BLaER1 treated with 17β-estradiol and CSF1 and Interleukin-3, amounts not matched to agents 10 nM and 100 nM (cell line): ENCODE data around the gene GMIP.
A peak's percentile ranks its signal among the peaks of the same experiment; 100 is the strongest.

Experiments
- H3K27ac ChIP-seq, 11 experiments: shearing (Covaris generic); formaldehyde crosslinking; 2 replicates each; pipeline ENCODE4 v1.8.1; 2022
- H3K27me3 ChIP-seq, 11 experiments: shearing (Covaris generic); formaldehyde crosslinking; 2 replicates each; pipeline ENCODE4 v1.8.1; 2022
- H3K36me3 ChIP-seq, 11 experiments: shearing (Covaris generic); formaldehyde crosslinking; 2 replicates each; pipeline ENCODE4 v1.8.1; 2022
- H3K4me1 ChIP-seq, 10 experiments: shearing (Covaris generic); formaldehyde crosslinking; 2 replicates each; pipeline ENCODE4 v1.8.1; 2022
- H3K4me2 ChIP-seq, 11 experiments: shearing (Covaris generic); formaldehyde crosslinking; 2 replicates each; pipeline ENCODE4 v1.8.1; 2022
- H3K4me3 ChIP-seq, 10 experiments: shearing (Covaris generic); formaldehyde crosslinking; 2 replicates each; pipeline ENCODE4 v1.8.1; 2022
- H3K9ac ChIP-seq, 11 experiments: shearing (Covaris generic); formaldehyde crosslinking; 2 replicates each; pipeline ENCODE4 v1.8.1; 2022
- H3K9me3 ChIP-seq, 11 experiments: shearing (Covaris generic); formaldehyde crosslinking; replicated peaks in 1 of 11; 2 replicates each; pipeline ENCODE4 v1.8.1; 2022
- H4K20me1 ChIP-seq, 11 experiments: shearing (Covaris generic); formaldehyde crosslinking; 2 replicates each; pipeline ENCODE4 v1.8.1; 2022
- Cebpa-rat ChIP-seq, 11 experiments: shearing (Covaris generic); IDR thresholded peaks; 2 replicates each; pipeline ENCODE4 v1.8.1; 2022

The GMIP gene

DNA sequence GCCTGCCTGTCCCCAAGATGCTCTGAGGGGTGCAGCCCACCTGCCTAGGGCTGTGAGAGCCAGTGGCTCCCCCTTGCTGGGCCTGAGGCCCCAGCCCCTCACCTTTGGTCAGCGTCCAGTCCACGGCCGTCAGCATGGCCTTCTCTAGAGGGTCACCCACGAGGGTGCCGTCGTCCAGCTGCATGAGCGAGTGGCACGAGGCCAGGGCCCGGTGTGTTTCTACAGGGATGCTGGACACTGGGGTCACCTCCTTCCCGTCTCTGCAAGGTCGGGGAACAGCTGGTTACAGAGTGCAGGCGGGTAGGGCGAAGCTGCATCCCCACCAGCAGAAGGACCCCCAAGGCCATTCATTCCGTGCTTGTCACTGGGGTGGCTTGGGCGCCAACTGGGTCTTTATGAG is 11.0 kb upstream of the GMIP start:
- Histone ChIP-seq H3K4me3 (no peak overlapping the region), H3K27me3 (no peaks in the 10 kb centered on the region), H3K4me1 (peaks cover 7 to 19% (median 15%) of the 10 kb centered on the region in 10 experiments; a peak in 16 of 20 replicates), H3K4me2 (no peak overlapping the region), H3K9ac (no peak overlapping the region), H3K27ac (no peak overlapping the region), H4K20me1 (peaks cover 0 to 100% (median 42%) of the 10 kb centered on the region in 11 experiments; a peak in 18 of 22 replicates), H3K36me3 (peaks cover 100% of the 10 kb centered on the region in 11 experiments), H3K9me3 (no peaks in the 10 kb centered on the region)
- TF ChIP-seq Cebpa-rat (IDR thresholded peaks at IDR 0.05) = no peak

DNA sequence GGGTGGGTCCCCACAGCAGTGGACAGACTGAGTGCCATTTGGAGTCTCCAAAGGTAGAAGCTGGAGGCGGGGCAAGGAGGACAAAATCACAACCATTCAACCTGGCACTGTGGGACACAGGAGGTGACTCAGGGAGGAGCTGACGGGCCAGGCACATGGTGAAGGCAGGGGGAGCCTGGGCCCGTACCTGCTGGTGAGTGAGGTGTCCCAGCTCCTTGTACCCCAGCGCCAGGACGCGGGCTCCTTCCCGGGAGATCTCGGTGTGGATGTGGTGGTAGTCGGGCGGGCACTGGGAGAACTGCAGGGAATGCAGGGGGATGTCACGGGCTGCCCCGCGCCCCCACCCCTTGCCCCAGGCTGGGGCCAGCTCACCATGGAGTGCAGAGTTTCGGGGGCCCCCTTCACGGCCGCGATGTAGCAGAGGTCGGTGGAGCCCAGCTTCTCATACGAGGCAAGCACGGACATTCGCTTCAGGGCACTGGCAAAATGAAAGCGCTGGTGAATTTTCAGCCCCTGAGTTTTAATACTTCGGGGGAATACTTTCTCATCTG is 10.2 kb upstream of the GMIP start:
- Histone ChIP-seq H3K4me2 (no peak overlapping the region), H3K9me3 (no peaks in the 10 kb centered on the region), H3K36me3 (peaks cover 98 to 100% (median 100%) of the 10 kb centered on the region in 11 experiments), H4K20me1 (peaks cover 0 to 100% (median 37%) of the 10 kb centered on the region in 11 experiments; a peak in 18 of 22 replicates), H3K27me3 (no peaks in the 10 kb centered on the region), H3K4me3 (no peak overlapping the region), H3K4me1 (peaks cover 7 to 18% (median 15%) of the 10 kb centered on the region in 10 experiments; a peak in 16 of 20 replicates), H3K27ac (no peak overlapping the region), H3K9ac (no peak overlapping the region)
- no peak for TF ChIP-seq Cebpa-rat (IDR thresholded peaks at IDR 0.05)

DNA sequence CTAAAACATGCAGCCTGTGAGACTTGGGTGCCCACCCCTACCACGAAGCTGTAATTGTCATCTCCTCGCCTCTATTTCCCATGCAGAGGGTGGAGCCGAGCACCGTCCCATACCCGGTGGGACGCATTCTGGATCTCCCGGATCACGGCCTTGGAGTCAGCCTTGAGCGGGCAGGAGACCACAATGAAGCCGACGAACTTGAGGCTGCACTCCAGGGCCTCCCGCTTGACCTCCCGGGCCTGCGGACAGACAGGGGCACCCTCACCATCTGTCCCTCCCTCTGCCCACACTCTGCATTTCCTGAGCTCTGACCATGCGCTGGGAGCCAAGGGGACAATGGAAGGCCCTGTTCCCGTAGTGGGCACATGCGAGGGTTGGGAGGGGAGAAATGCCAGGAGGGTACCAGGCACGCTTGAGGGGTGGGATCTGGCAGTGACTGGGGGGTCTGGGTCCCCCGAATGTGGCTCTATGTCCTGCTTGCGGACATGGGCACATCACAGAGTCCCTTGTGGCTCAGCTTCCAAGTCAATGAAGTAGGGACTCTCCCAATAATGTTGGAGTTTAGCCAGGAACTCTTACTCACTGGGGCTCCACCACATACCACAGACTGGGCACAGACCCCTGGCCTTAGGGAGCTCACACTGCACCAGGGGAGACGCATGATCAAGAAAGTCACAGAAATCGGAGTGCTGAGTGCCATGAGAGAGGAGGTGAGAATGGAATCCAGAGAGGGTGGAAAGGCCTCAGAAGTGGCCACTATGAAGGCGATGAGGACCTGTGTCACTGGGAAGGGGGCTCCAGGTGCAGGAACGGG is 9.2 kb upstream of the GMIP start:
- Histone ChIP-seq H3K4me1 (peaks cover 0 to 12% (median 8%) of the 10 kb centered on the region in 10 experiments; a peak in 16 of 20 replicates), H4K20me1 (peaks cover 0 to 93% (median 33%) of the 10 kb centered on the region in 11 experiments; a peak in 18 of 22 replicates), H3K9ac (no peak overlapping the region; a peak in 1 of 22 replicates), H3K27ac (no peak overlapping the region), H3K9me3 (no peaks in the 10 kb centered on the region), H3K4me3 (no peak overlapping the region), H3K4me2 (no peak overlapping the region), H3K27me3 (no peaks in the 10 kb centered on the region), H3K36me3 (peaks cover 96 to 100% (median 99%) of the 10 kb centered on the region in 11 experiments)
- no peak for TF ChIP-seq Cebpa-rat (IDR thresholded peaks at IDR 0.05)

GRCh38 chr19:19651076-19651475 is 7.6 kb upstream of the GMIP start:
- Histone ChIP-seq H3K4me3 (no peak overlapping the region), H3K4me2 (no peak overlapping the region), H3K27me3 (no peaks in the 10 kb centered on the region), H3K36me3 (peaks cover 96 to 100% (median 99%) of the 10 kb centered on the region in 11 experiments), H3K27ac (no peak overlapping the region), H4K20me1 (peaks cover 0 to 93% (median 23%) of the 10 kb centered on the region in 11 experiments; a peak in 15 of 22 replicates), H3K9ac (0 out of 22 replicates have a peak overlapping the region, but pooled peaks of 1 of the 11 experiments have one; percentile 24), H3K4me1 (peaks cover 0 to 7% (median 0%) of the 10 kb centered on the region in 10 experiments; a peak in 1 of 20 replicates), H3K9me3 (no peaks in the 10 kb centered on the region)
- no peak for TF ChIP-seq Cebpa-rat (IDR thresholded peaks at IDR 0.05)

DNA sequence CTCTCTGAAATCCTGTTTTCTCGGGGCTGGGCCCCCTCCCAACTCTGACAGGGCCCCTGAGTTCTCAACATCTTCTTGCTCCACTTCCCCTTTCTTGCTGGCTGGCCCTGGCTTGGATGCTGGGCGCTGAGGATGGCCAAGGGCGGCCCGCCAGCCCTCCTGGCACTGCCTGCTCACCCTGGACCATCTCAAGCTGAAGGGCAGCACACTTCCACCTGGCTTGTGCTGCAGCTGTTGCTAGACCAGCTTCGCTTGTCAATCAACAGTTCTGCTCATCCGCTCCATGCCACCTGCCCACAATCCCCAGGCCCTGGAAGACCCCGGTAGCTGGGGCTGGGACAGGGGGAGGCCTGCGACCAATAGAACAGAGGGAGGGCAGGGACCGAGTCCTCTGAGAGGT is 6.9 kb upstream of the GMIP start:
- no peak for TF ChIP-seq Cebpa-rat (IDR thresholded peaks at IDR 0.05)
- H3K9ac ChIP-seq = 0 out of 22 replicates have a peak overlapping the region, but pooled peaks of 1 of the 11 experiments have one; percentile 38
- peaks cover 95 to 100% (median 98%) of the 10 kb centered on the region in 11 experiments for H3K36me3 ChIP-seq
- 0 out of 22 replicates have a peak overlapping the region, but pooled peaks of 1 of the 11 experiments have one; percentile 10 for H3K4me2 ChIP-seq
- no peak overlapping the region for H3K27ac ChIP-seq
- no peak overlapping the region for H3K4me3 ChIP-seq
- H3K27me3 ChIP-seq = no peaks in the 10 kb centered on the region
- H3K9me3 ChIP-seq = no peaks in the 10 kb centered on the region
- peaks cover 0 to 93% (median 23%) of the 10 kb centered on the region in 11 experiments; a peak in 15 of 22 replicates for H4K20me1 ChIP-seq
- H3K4me1 ChIP-seq = peaks cover 0 to 7% (median 0%) of the 10 kb centered on the region in 10 experiments; a peak in 1 of 20 replicates

DNA sequence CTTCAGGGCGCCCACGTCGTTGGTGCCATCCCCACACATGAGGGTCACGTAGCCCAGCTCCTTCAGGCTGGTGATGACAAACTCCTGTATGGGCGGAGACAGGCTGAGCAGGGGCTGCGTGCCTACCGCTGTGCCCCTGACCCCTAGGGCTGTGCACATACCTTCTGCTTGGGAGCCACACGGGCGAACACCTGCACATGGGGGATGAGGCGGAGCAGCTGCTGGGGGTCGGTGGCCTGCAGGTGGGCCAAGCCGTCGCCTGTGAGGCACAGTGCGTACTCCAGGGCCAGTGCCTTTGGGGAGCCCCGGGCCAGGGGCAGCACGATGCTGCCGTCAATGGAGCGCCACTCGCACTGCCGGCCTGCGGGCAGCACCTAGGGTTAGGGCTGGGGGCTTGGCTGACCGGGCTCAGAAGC is 6.1 kb upstream of the GMIP start:
- peaks cover 95 to 100% (median 98%) of the 10 kb centered on the region in 11 experiments for H3K36me3 ChIP-seq

GRCh38 chr19:19649155-19649554 is 5.7 kb upstream of the GMIP start:
- H3K4me1 ChIP-seq = peaks cover 0 to 7% (median under 1%) of the 10 kb centered on the region in 10 experiments; a peak in 3 of 20 replicates
- H3K27ac ChIP-seq = no peak overlapping the region
- H3K27me3 ChIP-seq = no peaks in the 10 kb centered on the region
- no peaks in the 10 kb centered on the region for H3K9me3 ChIP-seq
- H4K20me1 ChIP-seq = peaks cover 0 to 86% (median 24%) of the 10 kb centered on the region in 11 experiments; a peak in 14 of 22 replicates
- H3K36me3 ChIP-seq = peaks cover 93 to 100% (median 98%) of the 10 kb centered on the region in 11 experiments
- no peak for TF ChIP-seq Cebpa-rat (IDR thresholded peaks at IDR 0.05)
- H3K4me2 ChIP-seq = no peak overlapping the region
- H3K4me3 ChIP-seq = no peak overlapping the region
- H3K9ac ChIP-seq = no peak overlapping the region

More for the DNA sequence above, 6.1 kb upstream of the GMIP start:
- Histone ChIP-seq H3K27me3 (no peaks in the 10 kb centered on the region), H4K20me1 (peaks cover 0 to 90% (median 25%) of the 10 kb centered on the region in 11 experiments; a peak in 14 of 22 replicates), H3K4me2 (no peak overlapping the region), H3K4me3 (no peak overlapping the region), H3K9ac (no peak overlapping the region), H3K27ac (no peak overlapping the region), H3K9me3 (no peaks in the 10 kb centered on the region), H3K4me1 (peaks cover 0 to 7% (median 0%) of the 10 kb centered on the region in 10 experiments; a peak in 1 of 20 replicates)
- TF ChIP-seq Cebpa-rat (IDR thresholded peaks at IDR 0.05) = no peak

- peaks cover 74 to 84% (median 81%) of the 10 kb centered on the region in 11 experiments for H3K36me3 ChIP-seq
- H3K4me1 ChIP-seq = peaks cover 2 to 13% (median 8%) of the 10 kb centered on the region in 10 experiments
- no peak overlapping the region for H3K4me3 ChIP-seq
- 0 out of 22 replicates have a peak overlapping the region, but pooled peaks of 1 of the 11 experiments have one; percentile 28 for H3K9ac ChIP-seq
- peaks cover 0 to 70% (median 27%) of the 10 kb centered on the region in 11 experiments; a peak in 15 of 22 replicates for H4K20me1 ChIP-seq
- H3K27me3 ChIP-seq = no peaks in the 10 kb centered on the region
- no peaks in the 10 kb centered on the region for H3K9me3 ChIP-seq
- no peak overlapping the region for H3K4me2 ChIP-seq
- H3K27ac ChIP-seq = no peak overlapping the region
- TF ChIP-seq Cebpa-rat (IDR thresholded peaks at IDR 0.05) = no peak
These were observed 3.8 kb upstream of the GMIP start for GRCh38 chr19:19647037-19647835.
